ENCODE results near the gene PARP12. TPM values are rescaled to one million over a fixed set of nuclear protein-coding genes. Genes with fewer than 3 reads are reported as not detected.

PARP12 gene
- total and polyA plus RNA-seq, 2 of the 13 experiments (the other 11 are each of a cell fraction or from before 2014, with no cell fraction given), result 15.5 to 35.2 TPM

GRCh38 chr7:139990571-139991268 is 72.0 kb downstream of the PARP12 start:
- no peaks in the 10 kb centered on the region for H4K20me1 ChIP-seq (ENCODE audit: insufficient read depth, low read length)
- ChIA-PET CTCF (ENCODE audit: low intra/inter-chr PET ratio, low total read pairs) (no interaction called here), POLR2A (no interaction called here)
- BruUV-seq (replicated peaks), result no TSS peak
- H3K9ac ChIP-seq (ENCODE audit: insufficient read depth, low read depth, low read length), result no peak overlapping the region
- H3K4me2 ChIP-seq (ENCODE audit: low read depth, low read length), result peak overlapping the region; percentile 29; the same call in 1 of the 2 replicates
- no peak for FAIRE-seq
- H3K4me3 ChIP-seq (replicated peaks in 1 of 3; ENCODE audit: insufficient read depth in 1 of 3, low read depth in 2 of 3, low read length in 3 of 3), result no peak overlapping the region
- H3K36me3 ChIP-seq (replicated peaks in 1 of 2; ENCODE audit: control insufficient read depth in 1 of 2, insufficient read depth in 2 of 2, low read length in 2 of 2), result no peaks in the 10 kb centered on the region
- no peaks in the 10 kb centered on the region for H3K9me3 ChIP-seq (ENCODE audit: low read length)
- H3K79me2 ChIP-seq (ENCODE audit: insufficient read depth, low read length), result no peaks in the 10 kb centered on the region
- no peak for ATAC-seq
- in situ Hi-C loops (cut with HindIII; ENCODE audit: extremely low pct_ligation_motif_present, low pct_unique_long_range_greater_than_20kb), result no loop called here
- intact Hi-C loops (cut with micrococcal nuclease; ENCODE audit: unreplicated experiment), result no loop called here
- WGBS (ENCODE audit: low lambda C conversion rate), result 60% methylated on average over 22 of the region's 22 CpGs
- no peak overlapping the region for H2AFZ ChIP-seq (ENCODE audit: low read length)
- H3K27ac ChIP-seq (ENCODE audit: extremely low read length, insufficient read depth, low read length), result no peak overlapping the region
- no peak for DNase-seq (ENCODE audit: low spot score)
- H3K27me3 ChIP-seq (ENCODE audit: control insufficient read depth in 1 of 2, insufficient read depth in 2 of 2, low read length in 2 of 2), result peaks cover 1 to 24% of the 10 kb centered on the region in 2 experiments
- H3K4me1 ChIP-seq (ENCODE audit: insufficient read depth, low read length), result peaks cover 44% of the 10 kb centered on the region
- TF ChIP-seq ZNF704 (CRISPR knock-in tag; IDR thresholded peaks at IDR 0.05; ENCODE audit: borderline replicate concordance) (no peak), MYPOP (CRISPR knock-in tag; IDR thresholded peaks at IDR 0.05) (no peak), HMG20B (CRISPR knock-in tag; conservative IDR thresholded peaks at IDR 0.05) (no peak), TOPORS (CRISPR knock-in tag; IDR thresholded peaks at IDR 0.05) (no peak), SNAPC4 (CRISPR knock-in tag; IDR thresholded peaks at IDR 0.05) (no peak), CEBPG (CRISPR knock-in tag; IDR thresholded peaks at IDR 0.05) (no peak), ZNF264 (CRISPR knock-in tag; IDR thresholded peaks at IDR 0.05) (no peak), ZBTB4 (CRISPR knock-in tag; IDR thresholded peaks at IDR 0.05; ENCODE audit: borderline replicate concordance) (no peak), FOXC1 (CRISPR knock-in tag; IDR thresholded peaks at IDR 0.05; ENCODE audit: borderline replicate concordance) (no peak), MXI1 (IDR thresholded peaks at IDR 0.05; ENCODE audit: borderline replicate concordance, low read depth, low read length) (no peak)
